H1 (cell line): Measurements from ENCODE around the gene SPI1. TPM values are rescaled to one million over a fixed set of nuclear protein-coding genes. Genes with fewer than 3 reads are reported as not detected.

Experiments
- CTCF ChIA-PET: fragments of 300-600 bp; sonication (Branson Sonifier 250); formaldehyde crosslinking; loops from one replicate; lab custom pipeline; 2021; ENCODE audit not compliant: partially characterized antibody; lab: Charles Lee
- POLR2A ChIA-PET: fragments of 300-600 bp; sonication (Branson Sonifier 250); formaldehyde crosslinking; loops from one replicate; lab custom pipeline; 2021; ENCODE audit warnings: inconsistent platforms; ENCODE audit not compliant: partially characterized antibody; lab: Charles Lee
- DNase-seq, 2 experiments: peaks; one replicate each; pipeline versions ENCODE4 v3.0.0 to v3.0.0-alpha.2; 2010 to 2022; ENCODE audit warnings: low spot score in 2 of 2, low read depth in 1 of 2, mixed read lengths in 1 of 2
- FAIRE-seq: peaks from 2 replicates; lab custom pipeline; 2011; peaks lifted over from hg19 to GRCh38; lab: Jason Lieb, UNC
- H2AFZ ChIP-seq: 2 replicates; pipeline ENCODE4 v1.8.1; 2012; ENCODE audit warnings: low read length, inconsistent platforms
- H2AK5ac ChIP-seq: 2 replicates; pipeline ENCODE4 v1.6.1; 2013; ENCODE audit warnings: low read depth, low read length
- H2BK120ac ChIP-seq: replicated peaks from 2 replicates; pipeline ENCODE3; 2013; ENCODE audit warnings: low read depth, low read length, inconsistent platforms
- H2BK12ac ChIP-seq: 2 replicates; pipeline ENCODE4 v1.6.1; 2013; ENCODE audit warnings: low read depth, low read length
- H2BK15ac ChIP-seq: 2 replicates; pipeline ENCODE4 v1.6.1; 2013; ENCODE audit warnings: low read length
- H2BK20ac ChIP-seq: 2 replicates; pipeline ENCODE4 v1.6.1; 2013; ENCODE audit warnings: low read length
- H2BK5ac ChIP-seq: 2 replicates; pipeline ENCODE4 v1.6.1; 2013; ENCODE audit warnings: low read depth, low read length
- H3K14ac ChIP-seq: 2 replicates; pipeline ENCODE4 v1.6.1; 2013; ENCODE audit warnings: inconsistent platforms; ENCODE audit not compliant: insufficient read length
- H3K18ac ChIP-seq: 2 replicates; pipeline ENCODE4 v1.6.1; 2013; ENCODE audit warnings: low read length; ENCODE audit errors: extremely low read depth
- H3K23ac ChIP-seq: 2 replicates; pipeline ENCODE4 v1.6.1; 2013; ENCODE audit warnings: inconsistent platforms; ENCODE audit not compliant: insufficient read length
- H3K23me2 ChIP-seq: 2 replicates; pipeline ENCODE4 v1.6.1; 2013; ENCODE audit warnings: low read depth, low read length
- H3K27ac ChIP-seq: 2 replicates; pipeline ENCODE4 v1.6.1; 2011; ENCODE audit warnings: low read depth, low read length, inconsistent platforms
- H3K27me3 ChIP-seq, 4 experiments: replicated peaks in 1 of 4; 1 replicate in 1 of 4; 2 replicates in 3 of 4; pipeline versions ENCODE4 v1.6.1 to v1.8.1; 2011 to 2013; ENCODE audit warnings: low read length in 3 of 4, mild to moderate bottlenecking in 3 of 4, inconsistent platforms in 2 of 4, mixed read lengths in 2 of 4, moderate library complexity in 1 of 4; ENCODE audit not compliant: control insufficient read depth in 3 of 4, insufficient read depth in 3 of 4; ENCODE audit errors: extremely low read depth in 1 of 4
- H3K36me3 ChIP-seq, 4 experiments: 2 replicates each; pipeline versions ENCODE4 v1.6.1 to v1.8.1; 2011 to 2013; ENCODE audit warnings: mild to moderate bottlenecking in 4 of 4, low read length in 3 of 4, moderate library complexity in 2 of 4, control low read depth in 1 of 4, inconsistent platforms in 1 of 4; ENCODE audit not compliant: insufficient read depth in 4 of 4, control insufficient read depth in 2 of 4
- H3K4ac ChIP-seq: replicated peaks from 2 replicates; pipeline ENCODE3; 2013; ENCODE audit warnings: low read length, low read depth, mixed read lengths, inconsistent platforms; ENCODE audit not compliant: insufficient read length
- H3K4me1 ChIP-seq, 4 experiments: replicated peaks in 1 of 4; 1 replicate in 1 of 4; 2 replicates in 3 of 4; pipeline versions ENCODE4 v1.6.1 to v1.8.1; 2011 to 2013; ENCODE audit warnings: low read length in 3 of 4, inconsistent platforms in 2 of 4, mixed read lengths in 1 of 4; ENCODE audit not compliant: insufficient read depth in 4 of 4, control insufficient read depth in 3 of 4
- H3K4me2 ChIP-seq, 2 experiments: 2 replicates each; pipeline versions ENCODE4 v1.6.1 to v1.8.1; 2011 to 2013; ENCODE audit warnings: low read depth in 2 of 2, low read length in 2 of 2, control low read depth in 1 of 2, inconsistent platforms in 1 of 2, mild to moderate bottlenecking in 1 of 2; ENCODE audit not compliant: insufficient read depth in 1 of 2
- H3K4me3 ChIP-seq, 4 experiments: fragments of 200-600, 300-600 bp in 1 of 4; sonication (generic), shearing (Covaris generic), sonication (Bioruptor Twin) in 1 of 4; 2 replicates each; pipeline versions ENCODE4 v1.5.1 to v1.8.1; 2011 to 2016; ENCODE audit warnings: low read length in 4 of 4, low read depth in 3 of 4, control low read depth in 2 of 4, inconsistent platforms in 2 of 4, mild to moderate bottlenecking in 2 of 4, mixed read lengths in 1 of 4, moderate library complexity in 1 of 4; ENCODE audit not compliant: insufficient read depth in 2 of 4; ENCODE audit errors: extremely low read depth in 1 of 4
- H3K56ac ChIP-seq: replicated peaks from 2 replicates; pipeline ENCODE3; 2013; ENCODE audit warnings: low read depth, mild to moderate bottlenecking, mixed read lengths, low read length, inconsistent platforms; ENCODE audit not compliant: insufficient read length
- H3K79me1 ChIP-seq: 2 replicates; pipeline ENCODE4 v1.6.1; 2013; ENCODE audit warnings: low read depth, low read length, control low read depth
- H3K79me2 ChIP-seq, 2 experiments: 2 replicates each; pipeline versions ENCODE4 v1.6.1 to v1.8.1; 2012 to 2013; ENCODE audit warnings: low read length in 2 of 2, mild to moderate bottlenecking in 2 of 2, inconsistent platforms in 1 of 2; ENCODE audit not compliant: insufficient read depth in 2 of 2, control insufficient read depth in 1 of 2
- H3K9ac ChIP-seq, 4 experiments: replicated peaks in 1 of 4; 1 replicate in 1 of 4; 2 replicates in 3 of 4; pipeline versions ENCODE4 v1.6.1 to v1.8.1; 2011 to 2013; ENCODE audit warnings: low read depth in 3 of 4, low read length in 3 of 4, control low read depth in 2 of 4, mild to moderate bottlenecking in 2 of 4, moderate library complexity in 2 of 4, inconsistent platforms in 1 of 4; ENCODE audit errors: extremely low read depth in 1 of 4
- H3K9me3 ChIP-seq, 2 experiments: 2 replicates each; pipeline versions ENCODE4 v1.6.1 to v1.8.1; 2012 to 2013; ENCODE audit warnings: mild to moderate bottlenecking in 2 of 2, moderate library complexity in 2 of 2, control low read depth in 1 of 2, inconsistent platforms in 1 of 2, low read depth in 1 of 2, low read length in 1 of 2, mixed read lengths in 1 of 2; ENCODE audit not compliant: insufficient read depth in 2 of 2
- H4K20me1 ChIP-seq, 2 experiments: replicated peaks in 1 of 2; 2 replicates each; pipeline versions ENCODE3 to v1.8.1; 2011 to 2013; ENCODE audit warnings: inconsistent platforms in 2 of 2, low read length in 2 of 2, mild to moderate bottlenecking in 1 of 2; ENCODE audit not compliant: insufficient read depth in 2 of 2, control insufficient read depth in 1 of 2
- H4K5ac ChIP-seq: 2 replicates; pipeline ENCODE4 v1.6.1; 2013; ENCODE audit warnings: low read length, low read depth, mixed read lengths, inconsistent platforms; ENCODE audit not compliant: insufficient read length
- H4K8ac ChIP-seq: 2 replicates; pipeline ENCODE4 v1.8.0; 2013; ENCODE audit warnings: mild to moderate bottlenecking, moderate library complexity, low read length, inconsistent platforms; ENCODE audit not compliant: insufficient read depth; ENCODE audit errors: extremely low read depth
- H4K91ac ChIP-seq: replicated peaks from 2 replicates; pipeline ENCODE3; 2013; ENCODE audit warnings: low read length, mixed read lengths, inconsistent platforms; ENCODE audit not compliant: insufficient read length
- CHD1 ChIP-seq: IDR thresholded peaks from 2 replicates; pipeline ENCODE4 v1.6.1; 2012; ENCODE audit warnings: low read depth, low read length, improper control_type of control experiment
- ZNF274 ChIP-seq: IDR thresholded peaks from 2 replicates; pipeline ENCODE4 v1.7.0; 2012; ENCODE audit warnings: low read length, borderline replicate concordance; ENCODE audit errors: extremely low read depth
- WGBS, 2 experiments: shearing (Covaris generic) in 1 of 2; methylation state at CpG; one replicate each; pipeline versions ENCODE4 v1.1.6 to v1.1.7; 2013 to 2015; ENCODE audit warnings: low lambda C conversion rate in 2 of 2, mixed read lengths in 2 of 2, inconsistent platforms in 1 of 2, low coverage in 1 of 2, missing lambda C conversion rate in 1 of 2; ENCODE audit not compliant: insufficient replicate concordance in 2 of 2, insufficient coverage in 1 of 2, insufficient read length in 1 of 2; ENCODE audit errors: extremely low coverage in 1 of 2, missing lambda C conversion rate in 1 of 2; 5-methylcytosine and 5-hydroxymethylcytosine counted together
- polyA plus RNA-seq, 7 experiments: library from polyadenylated mRNA; depleted of rRNA in 3 of 7; stranded (reverse) in 5 of 7; unstranded in 2 of 7; fragments of >200 nt in 5 of 7; fragments of 200-250 nt in 2 of 7; gene quantifications; 1 replicate in 5 of 7; 2 replicates in 1 of 7; 4 replicates in 1 of 7; pipeline versions ENCODE4 v1.2.1 to v1.2.3, GENCODE V29; 2011 to 2013; ENCODE audit warnings: missing spikeins in 2 of 7, mixed read lengths in 2 of 7
- total RNA-seq: library from RNA; stranded (reverse); fragmentation: NEBNext Ultra II Directional; extraction: Animal tissue kit (Norgen Biotek cat#: 25700); gene quantifications from 2 replicates; pipeline ENCODE4 v1.2.1, GENCODE V29; 2021

Gene SPI1
- total and polyA plus RNA-seq, 2 of the 8 experiments (the other 6 are each of a cell fraction or from before 2014, with no cell fraction given) = 0.12 TPM; not detected in 1

DNA sequence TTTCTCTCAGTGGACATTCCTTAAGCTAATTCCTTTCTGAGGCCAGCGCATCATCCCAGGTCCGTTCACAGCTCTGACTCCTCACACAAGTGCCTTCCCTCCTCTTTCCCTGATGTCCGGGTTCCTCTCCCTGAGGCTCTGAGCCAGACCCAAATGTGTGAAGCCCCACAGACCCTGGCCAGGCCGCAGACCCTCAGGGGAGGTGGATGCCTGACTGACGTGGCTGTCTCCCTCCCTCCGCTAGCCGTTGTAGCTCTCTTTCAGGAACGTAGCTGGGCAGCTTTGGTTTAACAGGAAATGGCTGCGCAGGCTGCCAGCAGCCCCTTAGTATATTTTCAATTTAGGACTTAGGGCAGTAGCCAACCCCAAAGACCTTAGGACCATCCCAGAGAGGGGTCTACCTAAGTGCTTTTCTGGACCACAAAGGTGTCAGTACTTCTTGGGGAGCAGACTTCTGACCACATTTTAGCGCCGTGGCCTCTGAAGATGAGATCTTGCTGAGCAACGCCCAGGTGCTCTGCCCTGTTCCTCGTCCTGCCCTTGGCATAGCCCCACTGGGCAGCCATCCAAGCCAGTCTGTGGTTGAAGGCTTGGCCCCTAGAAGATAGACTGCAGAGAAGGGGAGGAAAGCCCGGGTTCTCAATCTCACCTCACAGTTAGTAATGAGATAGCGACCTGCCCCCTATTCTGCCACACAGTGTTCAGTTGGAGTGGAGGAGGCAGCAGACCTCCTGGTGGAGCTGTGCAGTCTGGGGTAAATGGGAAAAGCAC, 52.9 kb downstream of the SPI1 start:
- no peak overlapping the region for H3K4me3 ChIP-seq
- no peak overlapping the region for H3K14ac ChIP-seq
- no peak overlapping the region for H3K23ac ChIP-seq
- DNase-seq (no peak), FAIRE-seq (no peak)
- H2BK5ac ChIP-seq = no peak overlapping the region
- no peak overlapping the region for H2AK5ac ChIP-seq
- peaks cover 0 to 21% (median 8%) of the 10 kb centered on the region in 4 experiments; a peak in 5 of 8 replicates for H3K36me3 ChIP-seq
- no peaks in the 10 kb centered on the region for H3K9me3 ChIP-seq
- H3K4me1 ChIP-seq = no peaks in the 10 kb centered on the region
- H4K8ac ChIP-seq = no peak overlapping the region
- H3K79me2 ChIP-seq = no peaks in the 10 kb centered on the region
- no peak overlapping the region for H2BK20ac ChIP-seq
- no peak overlapping the region for H2AFZ ChIP-seq
- H2BK120ac ChIP-seq = no peak overlapping the region
- H3K27me3 ChIP-seq = no peaks in the 10 kb centered on the region
- H2BK12ac ChIP-seq = no peak overlapping the region
- H3K79me1 ChIP-seq = no peaks in the 10 kb centered on the region; the same call in 1 of the 2 replicates
- 92% methylated on average over 15 of the region's 15 CpGs; no CpG with 5 or more reads in 1 of the 2 experiments for WGBS, 2 experiments
- H2BK15ac ChIP-seq = no peak overlapping the region
- H3K4ac ChIP-seq = no peak overlapping the region
- no peaks in the 10 kb centered on the region for H3K23me2 ChIP-seq
- peaks cover 0 to 2% of the 10 kb centered on the region in 2 experiments for H4K20me1 ChIP-seq
- no peak overlapping the region for H4K5ac ChIP-seq
- no peak overlapping the region for H3K27ac ChIP-seq
- no peak overlapping the region for H3K9ac ChIP-seq
- TF ChIP-seq ZNF274 = no peak
- TF ChIP-seq CHD1 = no peak
- ChIA-PET POLR2A (interaction anchor here (0.8 kb wide), 1 partner anchor 92 kb away, joined by 3 read pairs; no protein-coding TSS in a partner anchor), CTCF (interaction anchor here (0.6 to 5.5 kb wide), 6 partner anchors 11 to 53 kb away, joined by 3 to 32 read pairs (median 4); no protein-coding TSS in a partner anchor)
- H3K56ac ChIP-seq = no peak overlapping the region
- H3K18ac ChIP-seq = no peak overlapping the region
- H3K4me2 ChIP-seq = no peak overlapping the region
- H4K91ac ChIP-seq = no peak overlapping the region
